ENCODE data around the gene DMKN.

DNA sequence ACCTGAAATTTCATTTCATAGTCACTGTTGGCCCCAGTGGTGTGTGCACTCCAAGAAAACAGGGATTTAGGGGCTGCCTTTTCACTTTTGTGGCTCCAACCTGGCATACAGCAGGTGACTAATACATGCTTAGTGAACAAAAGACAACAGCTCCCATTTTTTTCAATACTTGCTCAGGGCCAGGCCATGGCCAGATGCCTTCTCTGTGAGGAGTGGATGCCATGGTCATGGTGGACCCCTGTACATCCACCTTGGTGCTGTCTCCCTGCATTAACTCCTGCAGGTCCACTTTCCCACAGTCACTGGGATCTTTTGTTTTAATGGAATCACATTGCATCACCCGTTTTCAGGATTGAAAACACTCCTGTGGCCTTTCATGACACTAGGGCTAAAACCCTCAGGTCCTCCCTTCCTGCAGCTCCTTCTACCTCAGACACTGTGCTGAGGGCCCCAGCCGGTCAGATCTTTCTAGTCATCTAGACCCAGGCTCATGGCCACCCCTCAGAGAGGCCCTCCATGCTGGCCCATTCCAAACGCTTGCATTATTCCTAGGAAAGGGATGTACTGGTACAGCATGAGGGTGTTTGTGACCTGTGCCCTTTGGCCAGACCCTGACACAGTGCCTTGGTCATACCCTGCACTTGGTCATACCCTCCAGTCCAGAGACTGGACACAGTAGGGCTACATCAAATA lies 30.8 kb upstream of the DMKN start:
- TF ChIP-seq EZH2phosphoT487 (conservative IDR thresholded peaks at IDR 0.05; ENCODE audit: low read length): no peak
- TF ChIP-seq CTCF (IDR thresholded peaks at IDR 0.05; ENCODE audit: insufficient read depth, low read length, poor library complexity, severe bottlenecking): no peak

Measured in SU-DHL-6 (cell line).